ENCODE results near the gene SMARCC2.

Gene SMARCC2

GRCh38 chr12:56164345-56164729 lies 24.9 kb downstream of the SMARCC2 start:
- H3K4me3 ChIP-seq (ENCODE audit: low read length, poor library complexity, severe bottlenecking): no peak overlapping the region
- H3K9me2 ChIP-seq (replicated peaks; ENCODE audit: low read depth, low read length): no peaks in the 10 kb centered on the region
- peaks cover 34% of the 10 kb centered on the region for H4K20me1 ChIP-seq (ENCODE audit: insufficient read depth, low read length, poor library complexity, severe bottlenecking)
- no peak overlapping the region for H2AFZ ChIP-seq (ENCODE audit: low read length)
- H3F3A ChIP-seq (ENCODE audit: low read depth): no peaks in the 10 kb centered on the region
- peaks cover 18% of the 10 kb centered on the region for H3K4me1 ChIP-seq (ENCODE audit: insufficient read depth, low read length, poor library complexity, severe bottlenecking)
- no peak overlapping the region for H3K9ac ChIP-seq (ENCODE audit: low read depth, low read length, poor library complexity, severe bottlenecking)
- no peaks in the 10 kb centered on the region for H3K9me3 ChIP-seq (ENCODE audit: insufficient read depth, low read depth, low read length)
- H3K4me2 ChIP-seq (ENCODE audit: low read depth, low read length, poor library complexity, severe bottlenecking): no peak overlapping the region
- H3K36me3 ChIP-seq (ENCODE audit: insufficient read depth, low read length): peaks cover 85% of the 10 kb centered on the region; the same call in 1 of the 2 replicates
- H3K27me3 ChIP-seq (ENCODE audit: insufficient read depth, low read length, poor library complexity, severe bottlenecking): no peaks in the 10 kb centered on the region
- TF ChIP-seq EZH2phosphoT487 (IDR thresholded peaks at IDR 0.05; ENCODE audit: borderline replicate concordance) (no peak), CTCF (conservative IDR thresholded peaks at IDR 0.05; ENCODE audit: low read length) (no peak)
- H3K79me2 ChIP-seq (ENCODE audit: insufficient read depth, low read length): peaks cover 28% of the 10 kb centered on the region

GRCh38 chr12:56163533-56164344 lies 25.5 kb downstream of the SMARCC2 start:
- no peak overlapping the region for H2AFZ ChIP-seq (ENCODE audit: low read length)
- peaks cover 81% of the 10 kb centered on the region; the same call in 1 of the 2 replicates for H3K36me3 ChIP-seq (ENCODE audit: insufficient read depth, low read length)
- peaks cover 34% of the 10 kb centered on the region for H3K79me2 ChIP-seq (ENCODE audit: insufficient read depth, low read length)
- peaks cover 40% of the 10 kb centered on the region for H4K20me1 ChIP-seq (ENCODE audit: insufficient read depth, low read length, poor library complexity, severe bottlenecking)
- TF ChIP-seq EZH2phosphoT487 (IDR thresholded peaks at IDR 0.05; ENCODE audit: borderline replicate concordance) (no peak), CTCF (conservative IDR thresholded peaks at IDR 0.05; ENCODE audit: low read length) (no peak)
- no peaks in the 10 kb centered on the region for H3K27me3 ChIP-seq (ENCODE audit: insufficient read depth, low read length, poor library complexity, severe bottlenecking)
- H3F3A ChIP-seq (ENCODE audit: low read depth): no peaks in the 10 kb centered on the region
- peaks cover 24% of the 10 kb centered on the region for H3K4me1 ChIP-seq (ENCODE audit: insufficient read depth, low read length, poor library complexity, severe bottlenecking)
- H3K9me2 ChIP-seq (replicated peaks; ENCODE audit: low read depth, low read length): no peaks in the 10 kb centered on the region
- H3K9me3 ChIP-seq (ENCODE audit: insufficient read depth, low read depth, low read length): no peaks in the 10 kb centered on the region
- no peak overlapping the region for H3K4me3 ChIP-seq (ENCODE audit: low read length, poor library complexity, severe bottlenecking)
- H3K9ac ChIP-seq (ENCODE audit: low read depth, low read length, poor library complexity, severe bottlenecking): no peak overlapping the region
- H3K4me2 ChIP-seq (ENCODE audit: low read depth, low read length, poor library complexity, severe bottlenecking): no peak overlapping the region

GRCh38 chr12:56162468-56163290 lies 26.6 kb downstream of the SMARCC2 start:
- H3K4me3 ChIP-seq (ENCODE audit: low read length, poor library complexity, severe bottlenecking): no peak overlapping the region
- peaks cover 25% of the 10 kb centered on the region for H3K4me1 ChIP-seq (ENCODE audit: insufficient read depth, low read length, poor library complexity, severe bottlenecking)
- peaks cover 75% of the 10 kb centered on the region; the same call in 1 of the 2 replicates for H3K36me3 ChIP-seq (ENCODE audit: insufficient read depth, low read length)
- no peaks in the 10 kb centered on the region for H3K9me2 ChIP-seq (replicated peaks; ENCODE audit: low read depth, low read length)
- H3K9me3 ChIP-seq (ENCODE audit: insufficient read depth, low read depth, low read length): no peaks in the 10 kb centered on the region
- H3K4me2 ChIP-seq (ENCODE audit: low read depth, low read length, poor library complexity, severe bottlenecking): no peak overlapping the region
- no peaks in the 10 kb centered on the region for H3F3A ChIP-seq (ENCODE audit: low read depth)
- no peak overlapping the region for H3K9ac ChIP-seq (ENCODE audit: low read depth, low read length, poor library complexity, severe bottlenecking)
- H3K27me3 ChIP-seq (ENCODE audit: insufficient read depth, low read length, poor library complexity, severe bottlenecking): no peaks in the 10 kb centered on the region
- H3K79me2 ChIP-seq (ENCODE audit: insufficient read depth, low read length): peaks cover 40% of the 10 kb centered on the region
- TF ChIP-seq CTCF (conservative IDR thresholded peaks at IDR 0.05; ENCODE audit: low read length) (no peak), EZH2phosphoT487 (IDR thresholded peaks at IDR 0.05; ENCODE audit: borderline replicate concordance) (no peak)
- no peak overlapping the region for H2AFZ ChIP-seq (ENCODE audit: low read length)
- peaks cover 44% of the 10 kb centered on the region for H4K20me1 ChIP-seq (ENCODE audit: insufficient read depth, low read length, poor library complexity, severe bottlenecking)

Measured in Loucy (cell line).